Kidney (tissue), 14 donors: ENCODE data around the gene ADGRA1. TPM values are rescaled to one million over a fixed set of nuclear protein-coding genes. Genes with fewer than 3 reads are reported as not detected.

Experiments
- DNase-seq, 5 donors: peaks; one replicate each; pipeline ENCODE4 v3.0.0-alpha.2; 2013 to 2020
- FAIRE-seq: peaks from 2 replicates; lab custom pipeline; 2012; peaks lifted over from hg19 to GRCh38; lab: Jason Lieb, UNC
- H3K27ac ChIP-seq, 2 donors: one replicate each; pipeline ENCODE4 v1.7.0; 2013; ENCODE audit warnings: low read depth in 2 of 2, low read length in 2 of 2, inconsistent platforms in 1 of 2
- H3K27me3 ChIP-seq: one replicate; pipeline ENCODE4 v1.7.1; 2013; ENCODE audit warnings: low read length, inconsistent platforms; ENCODE audit not compliant: control insufficient read depth, insufficient read depth
- H3K36me3 ChIP-seq, 3 donors: one replicate each; pipeline versions ENCODE4 v1.7.0 to v1.7.1; 2013; ENCODE audit warnings: low read length in 3 of 3, control low read depth in 1 of 3, inconsistent platforms in 1 of 3; ENCODE audit not compliant: insufficient read depth in 3 of 3, control insufficient read depth in 2 of 3
- H3K4me1 ChIP-seq, 3 donors: one replicate each; pipeline versions ENCODE4 v1.7.0 to v1.7.1; 2013; ENCODE audit warnings: low read length in 3 of 3, inconsistent platforms in 1 of 3, low read depth in 1 of 3; ENCODE audit not compliant: control insufficient read depth in 2 of 3, insufficient read depth in 2 of 3
- H3K4me3 ChIP-seq, 3 donors: one replicate each; pipeline versions ENCODE4 v1.7.0 to v1.8.1; 2013; ENCODE audit warnings: low read length in 3 of 3, control low read depth in 1 of 3, inconsistent platforms in 1 of 3
- H3K9ac ChIP-seq, 3 donors: one replicate each; pipeline versions ENCODE4 v1.7.0 to v1.7.1; 2013; ENCODE audit warnings: low read length in 3 of 3, control low read depth in 1 of 3, inconsistent platforms in 1 of 3
- H3K9me3 ChIP-seq, 3 donors: one replicate each; pipeline versions ENCODE4 v1.7.0 to v1.7.1; 2013; ENCODE audit warnings: low read length in 3 of 3, control low read depth in 1 of 3, inconsistent platforms in 1 of 3; ENCODE audit not compliant: control insufficient read depth in 2 of 3, insufficient read depth in 1 of 3
- CTCF ChIP-seq: IDR thresholded peaks from 3 replicates; pipeline ENCODE4 v1.5.1; 2012; ENCODE audit warnings: mild to moderate bottlenecking, moderate library complexity, borderline replicate concordance; ENCODE audit not compliant: insufficient read depth; ENCODE audit errors: extremely low read depth
- intact Hi-C: fragments of 100-400 bp; cut with DNase I; formaldehyde crosslinking; loops from one replicate; pipeline ENCODE4 v1.11.1; 2022
- polyA plus RNA-seq: library from polyadenylated mRNA; stranded (reverse); fragments of 350-450 nt; fragmentation: Illumina TruSeq; extraction: RNeasy Lipid Tissue Mini Kit (QIAGEN cat#74804); gene quantifications from one replicate; pipeline ENCODE4 v1.2.3, GENCODE V29; 2014; ENCODE audit warnings: low read depth, low replicate concordance; ENCODE audit not compliant: insufficient read depth
- total RNA-seq: library from RNA; stranded (reverse); fragmentation: NEBNext Ultra II Directional; extraction: Animal tissue kit (Norgen Biotek cat#: 25700); gene quantifications from one replicate; pipeline ENCODE4 v1.2.1, GENCODE V29; 2021
- donor health status: control.
- donor health status: control.
- donor health status: control.
- donor health status: control.
- donor health status: control.
- donor health status: DM: yes; HTN: yes; CAD: no.
- donor health status: Normal renal cell carcinoma (clear cell type).

The ADGRA1 gene
- total and polyA plus RNA-seq, 2 donors from 2014 or later = 0.91 to 1.1 TPM

GRCh38 chr10:133121479-133121878 lies 33.8 kb downstream of the ADGRA1 start:
- no peaks in the 10 kb centered on the region for H3K36me3 ChIP-seq
- FAIRE-seq (no peak), DNase-seq (no peak)
- peaks cover 0 to 7% (median 2%) of the 10 kb centered on the region in 3 donors for H3K9me3 ChIP-seq
- H3K4me1 ChIP-seq = no peaks in the 10 kb centered on the region
- intact Hi-C loops = no loop called here
- no peak for TF ChIP-seq CTCF
- H3K4me3 ChIP-seq = peak overlapping the region in 1 of 3 donors; percentile 38
- no peaks in the 10 kb centered on the region for H3K27me3 ChIP-seq
- H3K27ac ChIP-seq = no peak overlapping the region
- H3K9ac ChIP-seq = no peak overlapping the region

- TF ChIP-seq CTCF = no peak
- H3K9ac ChIP-seq = no peak overlapping the region
- H3K36me3 ChIP-seq = no peaks in the 10 kb centered on the region
- DNase-seq (peak in 1 of 5 donors; percentile 61), FAIRE-seq (no peak)
- H3K9me3 ChIP-seq = peaks cover 0 to 7% (median 2%) of the 10 kb centered on the region in 3 donors
- intact Hi-C loops = no loop called here
- H3K27ac ChIP-seq = no peak overlapping the region
- H3K27me3 ChIP-seq = no peaks in the 10 kb centered on the region
- no peaks in the 10 kb centered on the region for H3K4me1 ChIP-seq
- no peak overlapping the region for H3K4me3 ChIP-seq
Observed at GRCh38 chr10:133122171-133122935, 34.6 kb downstream of the ADGRA1 start.

GRCh38 chr10:133123050-133123745 lies 35.5 kb downstream of the ADGRA1 start:
- Histone ChIP-seq H3K36me3 (no peaks in the 10 kb centered on the region), H3K27ac (no peak overlapping the region), H3K4me1 (no peaks in the 10 kb centered on the region), H3K27me3 (no peaks in the 10 kb centered on the region), H3K4me3 (no peak overlapping the region), H3K9me3 (peaks cover 0 to 7% (median 2%) of the 10 kb centered on the region in 3 donors), H3K9ac (no peak overlapping the region)
- no peak for TF ChIP-seq CTCF
- intact Hi-C loops = no loop called here
- peak in 2 of 5 donors; percentile 33 to 54 for DNase-seq
- FAIRE-seq = no peak
